Gastroesophageal sphincter (tissue), 3 donors: Measurements from ENCODE around the gene RBM15B.

Source experiments
- EP300 ChIP-seq: sonication (generic); formaldehyde crosslinking; IDR thresholded peaks from one replicate; pipeline ENCODE4 v1.6.1; 2017; ENCODE audit warnings: antibody characterized with exemption, mild to moderate bottlenecking
- POLR2A ChIP-seq, 2 donors: fragments of 450-650 bp; IDR thresholded peaks; one replicate each; pipeline ENCODE4 v1.6.1; 2017; ENCODE audit warnings: antibody characterized with exemption in 2 of 2, mild to moderate bottlenecking in 2 of 2, moderate library complexity in 1 of 2
- POLR2AphosphoS5 ChIP-seq: sonication (generic); formaldehyde crosslinking; IDR thresholded peaks from one replicate; pipeline ENCODE4 v1.6.1; 2017; ENCODE audit warnings: antibody characterized with exemption
- TF ChIP-seq, protein P1 (sequence below), 4 experiments: fragments of 200-600 bp in 2 of 4; fragments of 450-650 bp in 2 of 4; sonication (generic) in 1 of 4; IDR thresholded peaks; one replicate each; pipeline ENCODE4 v1.5.1; 2017 to 2019; ENCODE audit warnings: antibody characterized with exemption in 4 of 4, mild to moderate bottlenecking in 2 of 4, moderate library complexity in 2 of 4

DNA sequence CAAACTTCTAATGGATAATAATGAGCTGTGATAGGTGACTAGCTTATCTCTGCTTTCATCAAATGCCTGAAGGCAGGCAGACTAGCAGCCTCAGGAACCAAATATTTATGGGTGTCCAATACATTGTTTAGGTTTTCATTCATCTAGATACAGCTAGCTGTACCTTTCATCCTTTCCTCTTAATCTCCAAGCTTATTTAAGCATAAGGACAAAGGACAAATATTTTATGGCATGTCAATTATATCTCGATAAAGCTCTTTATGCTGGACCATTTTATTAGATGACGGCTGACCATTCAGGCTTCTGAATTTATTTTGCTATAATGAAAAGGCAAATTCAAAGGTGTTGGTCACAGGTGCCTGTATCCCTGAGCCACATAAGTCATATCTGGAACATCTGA is 16.9 kb downstream of the RBM15B start:
- TF ChIP-seq, protein P1, sequence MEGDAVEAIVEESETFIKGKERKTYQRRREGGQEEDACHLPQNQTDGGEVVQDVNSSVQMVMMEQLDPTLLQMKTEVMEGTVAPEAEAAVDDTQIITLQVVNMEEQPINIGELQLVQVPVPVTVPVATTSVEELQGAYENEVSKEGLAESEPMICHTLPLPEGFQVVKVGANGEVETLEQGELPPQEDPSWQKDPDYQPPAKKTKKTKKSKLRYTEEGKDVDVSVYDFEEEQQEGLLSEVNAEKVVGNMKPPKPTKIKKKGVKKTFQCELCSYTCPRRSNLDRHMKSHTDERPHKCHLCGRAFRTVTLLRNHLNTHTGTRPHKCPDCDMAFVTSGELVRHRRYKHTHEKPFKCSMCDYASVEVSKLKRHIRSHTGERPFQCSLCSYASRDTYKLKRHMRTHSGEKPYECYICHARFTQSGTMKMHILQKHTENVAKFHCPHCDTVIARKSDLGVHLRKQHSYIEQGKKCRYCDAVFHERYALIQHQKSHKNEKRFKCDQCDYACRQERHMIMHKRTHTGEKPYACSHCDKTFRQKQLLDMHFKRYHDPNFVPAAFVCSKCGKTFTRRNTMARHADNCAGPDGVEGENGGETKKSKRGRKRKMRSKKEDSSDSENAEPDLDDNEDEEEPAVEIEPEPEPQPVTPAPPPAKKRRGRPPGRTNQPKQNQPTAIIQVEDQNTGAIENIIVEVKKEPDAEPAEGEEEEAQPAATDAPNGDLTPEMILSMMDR (IDR thresholded peaks at IDR 0.05) = no peak
- no peak for TF ChIP-seq POLR2AphosphoS5
- no peak for TF ChIP-seq EP300
- TF ChIP-seq POLR2A (IDR thresholded peaks at IDR 0.05) = no peak
